Central memory CD4-positive, alpha-beta T cell (primary cell): ENCODE results near the gene RXRA.

Source experiments
- DNase-seq: peaks from one replicate; pipeline ENCODE4 v3.0.0; 2022

RXRA gene

DNA sequence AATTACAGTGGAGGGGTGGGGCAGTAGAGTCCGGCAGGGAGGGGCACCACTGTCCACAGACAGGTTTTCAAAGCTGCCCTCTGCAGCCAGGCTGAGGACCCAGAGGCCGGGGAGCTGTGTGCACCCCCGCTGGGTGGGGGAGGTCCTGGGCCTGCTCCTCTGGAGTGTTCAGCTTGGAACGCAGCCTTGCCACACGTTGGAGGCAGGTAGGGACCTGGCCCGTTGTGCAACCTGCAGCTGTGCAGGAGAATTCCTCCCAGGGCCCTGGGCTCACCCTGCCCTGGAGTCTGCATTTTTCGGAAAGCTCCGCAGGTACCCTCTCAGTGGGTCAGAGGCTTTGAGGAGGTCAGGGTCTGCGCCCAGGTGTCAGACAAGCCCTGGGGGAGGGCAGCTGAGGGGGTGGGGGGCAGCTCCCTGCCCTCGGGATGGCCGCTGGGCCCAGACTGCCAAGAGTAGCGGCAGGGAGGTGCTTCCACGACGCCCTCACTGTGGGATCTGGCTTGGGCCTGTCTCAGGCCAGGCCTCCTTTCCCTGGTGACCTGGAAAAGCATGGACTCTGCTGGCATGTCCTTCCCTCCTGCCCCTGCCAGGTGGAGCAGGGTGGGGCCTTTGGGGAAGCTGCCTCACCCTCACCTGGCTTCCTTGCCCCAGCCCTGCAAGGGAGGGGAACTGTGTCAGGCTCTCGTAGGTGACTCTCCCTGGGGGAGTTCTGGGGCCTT lies 29.5 kb downstream of the RXRA start:
- DNase-seq, result no peak

GRCh38 chr9:134356496-134357470 lies 30.5 kb downstream of the RXRA start:
- DNase-seq, result no peak

- DNase-seq, result no peak
Observed at GRCh38 chr9:134357631-134358025, 31.4 kb downstream of the RXRA start.

DNA sequence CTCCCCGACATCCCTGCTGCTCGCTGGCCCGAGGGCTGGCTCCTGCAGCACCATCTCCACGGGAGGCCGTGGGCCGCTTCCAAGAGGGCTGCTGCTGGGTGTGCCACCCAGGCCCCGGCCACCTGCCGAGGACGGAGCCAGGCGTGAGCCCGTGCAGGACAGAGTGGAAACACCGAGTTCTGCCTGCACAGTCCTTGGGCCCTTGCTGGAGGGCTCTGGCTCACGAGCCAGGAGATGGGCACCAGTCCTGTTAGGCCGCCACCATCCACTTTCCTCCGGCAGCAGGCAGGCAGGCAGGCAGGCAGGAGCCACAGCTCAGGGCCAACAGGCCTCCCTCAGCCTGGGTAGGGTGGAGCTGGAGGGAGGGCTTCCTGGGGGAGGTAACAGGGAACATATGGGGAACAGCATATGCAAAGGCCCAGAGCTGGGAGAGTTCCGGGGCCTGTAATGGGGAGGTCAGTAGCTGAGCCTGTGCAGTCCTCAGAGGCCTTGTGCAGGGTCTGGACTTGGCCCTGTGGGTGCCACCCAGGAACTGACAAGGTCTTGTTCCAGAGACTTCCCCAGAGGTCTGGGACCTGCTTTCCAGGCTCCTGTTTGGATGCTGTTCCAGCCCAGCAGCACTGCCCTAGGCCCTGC lies 31.9 kb downstream of the RXRA start:
- DNase-seq, result no peak

GRCh38 chr9:134358662-134359319 lies 32.5 kb downstream of the RXRA start:
- no peak for DNase-seq

GRCh38 chr9:134359493-134360179 lies 33.4 kb downstream of the RXRA start:
- DNase-seq, result no peak

GRCh38 chr9:134360180-134360759 lies 34.0 kb downstream of the RXRA start:
- DNase-seq, result no peak

GRCh38 chr9:134360897-134361296 lies 34.6 kb downstream of the RXRA start:
- no peak for DNase-seq

GRCh38 chr9:134361426-134361825 lies 35.2 kb downstream of the RXRA start:
- no peak for DNase-seq

DNA sequence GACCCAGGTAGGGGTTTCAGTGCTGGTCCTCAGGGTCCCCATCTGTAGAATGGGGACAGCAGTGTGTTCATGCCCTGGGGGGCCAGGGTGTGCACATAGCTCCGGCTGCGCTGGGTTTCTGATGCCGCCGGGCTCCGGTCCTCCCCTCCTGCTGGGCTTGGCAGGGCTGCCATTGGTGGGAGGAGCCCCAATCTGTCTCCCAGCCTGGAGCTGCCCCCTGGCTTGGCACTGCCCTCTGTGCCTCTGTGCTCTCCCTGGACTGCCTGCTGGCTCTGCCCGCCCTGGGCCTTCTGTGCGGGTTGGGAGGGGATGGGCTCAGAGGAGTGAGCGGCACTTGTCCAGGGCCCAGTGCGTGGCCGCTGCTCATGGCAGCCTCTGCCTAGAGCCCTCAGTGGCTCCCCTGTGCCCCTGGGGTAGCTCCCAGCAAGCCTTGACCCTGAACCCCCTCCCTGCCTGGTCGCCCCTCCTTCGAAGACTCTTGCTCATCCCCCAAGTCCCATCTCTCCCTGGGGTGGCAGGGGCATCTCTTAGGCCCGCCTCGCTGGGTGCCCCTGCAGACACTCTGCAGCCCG lies 35.7 kb downstream of the RXRA start:
- DNase-seq, result no peak

GRCh38 chr9:134363450-134363849 lies 37.2 kb downstream of the RXRA start:
- no peak for DNase-seq

- no peak for DNase-seq
Observed at GRCh38 chr9:134364391-134365114, 38.3 kb downstream of the RXRA start.

GRCh38 chr9:134365115-134365596 lies 38.9 kb downstream of the RXRA start:
- DNase-seq, result no peak

DNA sequence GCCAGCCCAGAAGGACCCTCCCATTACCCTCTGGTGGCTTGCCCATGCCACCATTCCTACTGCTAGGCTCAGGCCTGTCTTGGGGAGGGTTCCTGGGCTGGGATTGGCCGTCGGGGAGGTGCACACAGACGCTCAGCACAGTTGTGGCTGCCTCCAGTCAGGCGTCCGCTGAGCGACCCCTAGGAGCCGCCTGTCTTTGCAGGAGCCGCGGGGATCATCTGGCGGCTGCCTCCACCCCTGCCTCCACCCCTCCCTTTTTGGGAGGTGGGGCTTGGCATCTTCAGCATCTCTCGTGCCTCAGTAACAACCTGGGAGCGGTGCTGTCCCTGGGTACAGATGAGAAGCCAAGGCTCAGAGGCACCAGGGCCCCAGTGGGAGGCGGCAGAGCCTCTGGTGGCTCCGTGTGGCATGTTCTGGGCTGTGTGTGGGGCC lies 39.6 kb downstream of the RXRA start:
- DNase-seq, result no peak

GRCh38 chr9:134366223-134367031 lies 40.2 kb downstream of the RXRA start:
- DNase-seq, result no peak

DNA sequence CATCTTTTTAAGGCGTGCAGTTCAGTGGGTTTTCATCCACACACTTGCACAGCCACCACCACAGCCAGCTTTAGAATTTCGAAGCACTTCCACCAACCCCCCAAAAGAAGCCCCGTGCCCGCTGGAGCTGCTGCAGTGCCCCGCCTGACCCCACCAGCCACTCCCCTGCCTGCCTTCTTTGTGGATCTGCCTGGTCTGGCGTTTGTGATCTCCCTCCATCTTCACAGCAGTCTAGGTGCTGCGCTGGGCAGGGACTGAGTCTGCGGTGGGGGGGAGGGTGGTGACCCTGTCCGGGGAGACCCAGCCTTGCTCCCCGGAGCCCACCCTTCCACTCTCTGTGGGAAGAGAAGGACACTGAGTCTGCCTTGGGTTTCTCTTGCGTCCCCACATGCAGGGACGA lies 40.8 kb downstream of the RXRA start:
- DNase-seq, result no peak

- no peak for DNase-seq
Observed at GRCh38 chr9:134367791-134368490, 41.7 kb downstream of the RXRA start.

GRCh38 chr9:134368571-134368970 lies 42.3 kb downstream of the RXRA start:
- DNase-seq, result no peak
